GM19397 (cell line): Measurements from ENCODE around the gene KRT33A.

Experiments used
- ATAC-seq: cut with Tn5 transposase; IDR thresholded peaks from one replicate; pipeline ENCODE4 v1.9.1; 2021; ENCODE audit warnings: mild to moderate bottlenecking, moderate library complexity; ENCODE audit not compliant: unreplicated experiment

KRT33A gene

DNA sequence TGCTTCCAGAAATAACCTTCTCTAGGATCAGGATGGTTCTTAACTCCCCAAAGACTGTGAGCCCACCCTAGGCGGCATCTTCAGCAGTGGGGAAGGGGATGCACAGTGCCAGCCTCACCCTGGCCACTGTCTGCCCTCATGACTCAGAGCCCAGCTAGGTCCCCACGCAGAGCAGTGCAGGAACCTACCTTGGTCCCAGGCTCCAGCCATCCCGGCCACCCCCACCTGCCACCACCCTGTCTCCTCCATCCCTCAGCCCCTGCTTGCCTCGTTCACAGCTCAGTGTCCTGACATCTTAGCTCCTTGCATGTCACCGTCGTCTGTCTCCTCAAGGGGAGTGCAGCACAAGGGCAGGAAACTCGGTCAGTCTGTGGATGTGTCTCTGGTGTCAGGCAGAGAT, 19.0 kb downstream of the KRT33A start:
- no peak for ATAC-seq

DNA sequence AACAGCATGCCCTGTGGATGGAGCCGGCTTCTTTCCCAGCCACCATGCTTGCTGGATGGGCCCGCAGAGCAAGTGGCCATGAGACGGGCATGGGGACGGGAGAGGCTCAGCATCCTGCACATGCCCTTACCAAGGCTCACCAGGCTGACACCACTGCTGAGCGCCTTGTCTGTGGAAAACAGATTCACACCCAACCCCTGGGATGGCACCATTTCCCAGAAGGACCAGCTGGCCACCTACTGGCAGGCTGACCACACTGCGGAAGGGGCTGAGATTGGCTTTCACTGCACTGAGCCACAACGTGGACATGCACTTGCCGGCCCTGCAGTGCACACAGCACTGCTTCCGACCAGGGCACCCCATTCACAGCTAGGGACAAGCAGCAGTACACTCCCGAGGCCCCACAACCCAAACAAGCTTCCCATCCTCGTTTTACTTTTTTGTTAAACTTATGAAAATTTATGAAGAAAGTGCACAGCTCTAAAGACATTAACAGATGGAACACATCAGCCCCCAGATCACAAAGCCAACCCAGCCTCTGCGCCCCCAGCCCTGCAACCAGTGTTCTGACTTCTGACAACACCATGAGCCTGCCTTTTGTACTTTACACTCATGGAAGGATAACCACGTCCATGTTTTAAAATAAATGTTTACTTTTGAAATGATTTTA, 21.2 kb downstream of the KRT33A start:
- ATAC-seq, result no peak

DNA sequence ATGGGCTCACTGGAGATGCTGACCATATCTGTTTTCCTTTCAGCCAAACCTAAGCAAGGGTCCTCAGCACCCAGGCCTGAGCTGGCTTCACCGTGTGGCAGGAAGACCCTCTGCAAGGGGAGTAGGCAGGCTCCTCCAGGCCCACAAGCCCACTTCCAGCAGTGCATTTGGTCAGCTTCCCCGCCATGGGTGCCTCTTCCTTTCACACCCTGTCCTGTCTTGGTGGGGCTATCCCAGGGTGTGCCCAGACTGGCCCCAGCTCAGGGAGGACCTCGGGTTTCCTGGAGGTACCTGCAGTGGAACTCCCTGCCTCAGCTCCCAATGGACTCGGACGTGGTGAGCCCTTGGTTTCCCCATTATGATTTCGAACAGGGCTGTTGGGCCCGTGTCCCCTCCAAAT, 22.4 kb downstream of the KRT33A start:
- ATAC-seq, result no peak

GRCh38 chr17:41327411-41328120, 23.1 kb downstream of the KRT33A start:
- ATAC-seq, result no peak

DNA sequence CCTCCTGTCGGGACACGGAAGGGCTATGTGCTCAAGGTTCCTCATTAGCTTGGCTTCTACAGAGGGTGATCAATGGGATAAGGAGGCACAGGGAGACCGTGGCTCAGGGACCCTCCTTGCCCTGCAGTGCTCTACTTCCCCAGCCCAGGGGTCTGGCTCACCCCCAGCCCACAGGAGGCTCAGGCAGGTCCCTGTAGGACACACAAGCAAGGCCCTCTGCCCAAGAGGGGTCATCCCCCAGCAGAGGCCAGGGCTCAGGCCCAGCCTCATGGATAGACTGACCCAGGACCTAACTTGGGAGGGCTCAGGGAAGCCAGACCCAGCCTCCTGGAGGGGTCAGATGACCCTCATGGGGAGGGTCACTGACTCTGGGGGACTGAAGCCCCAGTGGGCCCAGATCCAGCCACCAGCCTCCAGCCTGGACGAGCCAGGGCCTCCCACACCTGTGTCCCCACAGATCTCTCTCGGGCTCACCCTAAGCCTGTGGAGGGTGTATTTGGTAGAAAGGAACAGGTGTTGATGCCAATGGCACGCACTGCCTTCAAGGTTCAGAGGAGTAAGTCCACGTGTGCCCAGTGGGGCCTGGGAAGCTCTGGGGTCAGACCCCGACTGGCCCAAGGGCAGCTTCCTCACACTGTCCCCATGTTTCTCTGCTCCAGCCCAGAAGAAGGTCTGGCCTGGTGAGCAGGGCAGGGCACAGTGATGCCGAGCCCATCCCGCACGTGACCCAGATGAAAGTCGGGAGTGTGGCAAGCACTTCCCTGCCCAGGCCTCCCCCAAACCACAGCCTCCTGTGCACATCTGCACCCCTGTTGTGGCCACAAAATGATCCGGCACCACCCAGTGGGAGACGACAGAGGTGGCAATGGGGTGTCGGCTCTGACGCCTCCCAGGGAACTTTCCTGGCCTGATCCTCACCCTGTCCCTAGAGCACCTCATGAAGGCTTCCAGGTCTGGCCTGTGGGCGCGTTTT, 24.2 kb downstream of the KRT33A start:
- ATAC-seq, result no peak

DNA sequence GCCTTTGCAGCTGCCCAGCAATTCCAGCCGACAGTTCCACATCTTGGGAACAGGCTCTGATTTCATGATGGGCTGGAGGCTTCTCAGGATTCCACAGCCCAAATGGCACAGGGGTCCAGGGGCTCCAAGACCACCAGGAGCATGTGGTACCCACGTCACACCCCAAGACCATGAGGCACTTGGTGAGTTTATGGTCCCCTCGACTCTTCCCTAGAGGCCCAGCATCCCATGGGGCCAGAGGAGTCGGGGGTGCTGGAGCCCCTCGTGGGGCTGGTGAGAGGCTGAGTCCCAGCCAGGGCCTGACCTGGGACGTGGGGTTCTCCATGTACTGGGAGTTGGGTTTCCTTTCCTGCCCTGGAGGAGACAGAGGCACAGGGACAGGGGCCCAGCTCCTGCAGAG, 25.0 kb downstream of the KRT33A start:
- no peak for ATAC-seq

GRCh38 chr17:41325126-41325525, 25.5 kb downstream of the KRT33A start:
- ATAC-seq, result no peak

- ATAC-seq, result no peak
These were observed 26.2 kb downstream of the KRT33A start for GRCh38 chr17:41324180-41325075.

- ATAC-seq, result no peak
These were observed 27.4 kb downstream of the KRT33A start for GRCh38 chr17:41322903-41323895.

DNA sequence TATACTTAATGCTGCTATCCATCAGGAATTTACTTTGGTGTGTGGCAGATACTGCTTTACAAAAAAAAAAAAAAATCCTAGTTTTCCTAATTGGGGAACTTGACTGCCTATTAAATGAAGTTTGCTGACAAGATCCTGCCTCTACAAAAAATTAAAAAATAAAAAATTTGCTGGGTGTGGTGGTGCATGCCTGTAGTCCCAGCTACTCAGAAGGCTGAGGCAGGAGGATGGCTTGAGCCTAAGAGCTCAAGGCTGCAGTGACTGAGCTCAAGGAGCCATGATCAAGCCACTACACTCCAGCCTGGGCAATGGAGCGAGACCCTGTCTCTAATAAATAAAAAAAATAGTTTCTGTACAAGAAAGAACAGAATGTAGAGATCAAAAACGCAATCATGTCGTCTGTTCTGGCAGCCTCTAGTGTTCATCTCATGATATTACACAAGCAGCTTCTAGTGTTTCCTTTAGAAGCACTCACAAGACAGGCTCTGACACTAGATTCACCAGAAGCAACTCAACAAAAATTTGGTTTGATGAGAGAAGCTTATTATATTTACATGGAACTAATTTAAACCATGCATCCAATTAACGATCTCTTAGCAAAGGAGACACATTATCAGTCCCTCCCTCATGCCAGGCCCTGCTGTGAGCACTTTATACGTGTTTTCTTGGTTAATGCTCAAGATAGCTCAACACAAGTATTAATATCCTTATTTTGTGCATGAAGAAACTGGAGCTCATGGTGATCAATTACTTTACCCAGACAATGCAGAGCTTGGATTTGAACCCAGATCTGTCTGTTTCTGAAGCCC, 28.3 kb downstream of the KRT33A start:
- ATAC-seq, result no peak

DNA sequence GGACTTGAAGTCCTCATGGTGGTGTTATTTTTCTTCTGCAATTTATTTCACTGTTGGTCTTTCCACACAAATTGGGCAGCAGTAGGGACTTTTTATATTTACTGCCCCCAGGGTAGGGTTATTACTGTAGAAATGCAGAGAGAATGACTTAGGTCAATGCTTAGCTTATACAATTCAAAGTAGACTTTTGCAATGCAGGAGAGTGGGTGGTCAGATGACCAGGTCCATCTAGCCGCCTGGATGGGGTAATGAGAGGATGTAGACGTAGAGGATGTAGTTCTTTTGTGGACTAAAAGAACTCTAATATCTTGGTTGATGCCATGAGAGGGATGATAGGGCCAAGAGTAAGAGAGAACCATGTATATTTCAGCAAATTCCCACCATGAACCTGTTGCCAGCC, 32.4 kb downstream of the KRT33A start:
- ATAC-seq, result no peak

GRCh38 chr17:41315814-41316445, 34.7 kb downstream of the KRT33A start:
- ATAC-seq, result no peak

DNA sequence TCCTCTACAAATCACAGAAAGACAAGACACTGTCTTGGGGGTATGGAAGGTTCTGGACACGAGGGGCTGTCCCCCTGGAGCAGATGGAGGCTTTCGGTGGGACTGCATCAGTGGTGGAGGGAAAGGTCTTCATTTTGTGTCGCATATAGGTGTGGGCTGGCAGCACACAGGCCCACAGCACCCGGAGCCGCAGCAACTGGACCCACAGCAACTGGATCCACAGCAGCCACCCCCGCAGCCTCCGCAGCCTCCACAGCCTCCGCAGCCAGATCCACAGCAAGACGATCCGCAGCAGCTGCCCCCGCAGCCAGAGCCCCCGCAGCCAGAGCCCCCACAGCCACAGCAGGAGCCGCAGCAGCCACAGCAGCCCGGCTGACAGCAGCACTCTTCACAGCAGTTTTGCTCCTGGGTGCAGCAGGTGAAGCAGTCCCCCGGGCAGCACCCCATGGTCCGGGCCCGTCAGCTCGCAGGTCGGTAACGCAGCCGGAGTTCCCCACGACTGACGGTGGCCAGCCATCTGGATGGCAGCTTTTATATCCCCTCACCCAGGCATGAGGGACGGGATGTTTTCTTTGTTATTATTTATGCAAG, 35.3 kb downstream of the KRT33A start, which contains the start of gene KRTAP17-1:
Gene KRTAP17-1 (minus strand): TSS at position 507 of the 591 bp plus-strand sequence. CDS start 60 bp downstream, at position 447.
- no peak for ATAC-seq

GRCh38 chr17:41311111-41311510, 39.5 kb downstream of the KRT33A start:
- ATAC-seq, result no peak

DNA sequence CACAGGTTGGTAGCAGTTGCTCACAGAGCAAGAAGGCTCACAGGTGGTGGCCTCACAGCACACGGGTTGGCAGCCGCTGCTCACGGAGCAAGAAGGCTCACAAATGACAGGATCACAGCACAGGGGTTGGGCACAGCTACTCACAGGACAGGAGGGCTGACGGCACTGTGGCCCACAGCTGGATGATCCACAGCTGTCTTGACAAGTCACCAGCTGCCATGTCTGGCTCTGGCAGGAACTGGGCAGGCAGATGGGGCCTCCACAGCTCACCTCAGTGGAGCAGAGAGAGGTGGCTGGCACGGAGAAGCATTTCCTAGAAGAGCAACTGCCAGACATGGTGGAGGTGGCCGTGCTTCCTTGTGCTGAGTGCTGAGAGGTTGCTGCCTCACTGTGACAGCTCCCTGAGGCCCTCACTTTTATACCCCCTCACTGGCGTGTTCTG, 41.7 kb downstream of the KRT33A start, which contains the start of gene KRTAP16-1:
Gene KRTAP16-1 (minus strand): TSS at position 392 of the 442 bp plus-strand sequence. CDS start 56 bp downstream, at position 336.
- peak; percentile 21 for ATAC-seq

DNA sequence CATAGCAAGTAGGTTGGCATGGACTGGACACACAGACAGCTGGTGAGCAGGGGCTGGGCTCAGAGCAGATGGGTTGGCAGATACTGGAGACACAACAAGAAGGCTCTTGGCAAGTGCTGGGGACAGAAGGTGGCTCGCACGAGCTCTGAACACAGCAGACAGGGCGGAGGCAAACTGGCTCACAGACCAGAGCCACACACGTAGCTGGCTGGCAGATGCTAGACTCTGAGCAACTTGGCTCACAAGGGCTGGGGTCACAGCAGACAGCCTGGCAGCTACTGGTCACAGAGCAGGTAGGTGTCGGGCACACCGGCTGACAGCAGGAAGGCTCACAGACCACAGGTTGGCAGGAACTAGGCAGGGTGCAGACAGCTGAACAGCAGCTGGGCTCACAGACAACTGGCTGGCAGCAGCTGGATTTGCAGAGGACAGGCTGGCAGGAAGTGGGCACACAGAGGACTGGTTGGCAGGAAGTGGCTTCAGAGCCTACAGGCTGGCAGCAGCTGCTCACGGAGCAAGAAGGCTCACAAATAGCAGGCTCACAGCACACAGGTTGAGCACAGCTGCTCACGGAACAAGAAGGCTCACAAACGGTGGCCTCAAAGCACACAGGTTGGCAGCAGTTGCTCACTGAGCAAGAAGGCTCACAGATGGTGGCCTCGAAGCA, 42.2 kb downstream of the KRT33A start:
- ATAC-seq, result peak; percentile 55

GRCh38 chr17:41307647-41308046, 43.0 kb downstream of the KRT33A start:
- ATAC-seq, result no peak
